Stimulated activated CD8-positive, alpha-beta memory T cell treated with anti-CD3 and anti-CD28 coated beads, Interleukin-4, amount 100 ng/mL, for 1 hour (primary cell): Measurements from ENCODE around the gene IGF1.

Experiments used
- DNase-seq, 2 donors: peaks; one replicate each; pipeline ENCODE4 v3.0.0-alpha.2; 2020; ENCODE audit warnings: low read depth in 2 of 2, low spot score in 1 of 2

Gene IGF1

DNA sequence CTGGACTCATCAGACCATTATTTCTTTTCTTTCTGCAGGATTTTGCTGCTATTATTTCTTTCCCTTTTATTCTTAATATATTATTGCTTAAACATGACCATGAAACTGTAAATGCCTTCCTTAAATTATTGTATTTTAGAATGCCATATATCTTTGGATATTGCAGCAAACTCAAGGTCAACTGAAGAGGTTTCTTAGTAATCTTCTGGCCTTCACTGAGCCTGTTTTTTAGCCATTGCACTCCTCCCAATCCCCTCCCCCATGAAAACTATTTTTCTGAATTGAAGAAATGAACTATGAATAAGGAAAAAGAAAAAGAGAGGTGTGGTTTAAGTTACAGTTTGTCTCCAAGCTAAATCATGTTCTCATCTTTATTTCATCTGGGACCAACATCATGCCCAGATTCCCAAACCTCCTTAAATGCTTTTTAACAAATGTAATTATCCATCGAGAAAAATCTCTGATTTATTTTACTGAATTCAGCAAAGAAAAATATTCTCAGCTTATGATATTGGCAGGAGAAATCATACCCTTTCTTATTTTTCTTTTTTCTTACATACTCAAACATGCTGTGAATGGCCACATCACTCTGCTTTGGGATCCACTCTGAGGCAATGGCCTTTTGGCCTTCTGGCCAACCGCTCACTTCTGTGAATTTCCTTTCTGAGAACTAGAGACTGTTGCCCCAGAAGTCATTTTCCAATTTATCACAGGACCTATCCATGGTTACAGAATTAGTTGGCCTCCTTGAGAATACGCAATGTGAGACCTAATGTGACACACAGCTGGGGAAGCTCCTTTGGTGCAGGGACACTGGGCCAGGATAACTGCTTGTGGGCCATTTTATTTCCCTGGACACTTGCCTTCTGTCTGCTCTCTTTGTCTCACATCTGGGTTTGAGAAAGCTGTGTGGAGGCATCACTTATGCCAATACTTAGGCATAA is 50.9 kb downstream of the IGF1 start:
- DNase-seq = no peak

DNA sequence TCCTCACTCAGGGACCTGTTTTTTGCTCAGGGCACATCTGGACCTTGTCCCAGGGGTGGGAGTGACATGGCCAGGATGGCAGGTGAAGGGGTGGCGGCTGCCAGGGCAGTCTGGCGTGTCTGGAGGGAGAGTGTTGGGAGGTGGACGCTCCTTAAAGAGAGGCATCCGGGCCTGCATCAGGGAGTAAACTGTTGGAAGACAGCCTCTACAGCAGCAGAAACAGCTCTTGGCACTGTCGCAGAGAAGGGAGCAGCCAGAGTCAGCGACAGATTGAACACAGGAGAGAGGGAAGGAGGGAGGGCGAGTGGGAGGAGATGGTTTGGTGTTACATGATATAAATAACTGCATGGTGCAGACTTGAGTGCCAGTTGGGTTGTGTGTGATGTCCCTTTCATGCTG is 52.8 kb downstream of the IGF1 start:
- no peak for DNase-seq

DNA sequence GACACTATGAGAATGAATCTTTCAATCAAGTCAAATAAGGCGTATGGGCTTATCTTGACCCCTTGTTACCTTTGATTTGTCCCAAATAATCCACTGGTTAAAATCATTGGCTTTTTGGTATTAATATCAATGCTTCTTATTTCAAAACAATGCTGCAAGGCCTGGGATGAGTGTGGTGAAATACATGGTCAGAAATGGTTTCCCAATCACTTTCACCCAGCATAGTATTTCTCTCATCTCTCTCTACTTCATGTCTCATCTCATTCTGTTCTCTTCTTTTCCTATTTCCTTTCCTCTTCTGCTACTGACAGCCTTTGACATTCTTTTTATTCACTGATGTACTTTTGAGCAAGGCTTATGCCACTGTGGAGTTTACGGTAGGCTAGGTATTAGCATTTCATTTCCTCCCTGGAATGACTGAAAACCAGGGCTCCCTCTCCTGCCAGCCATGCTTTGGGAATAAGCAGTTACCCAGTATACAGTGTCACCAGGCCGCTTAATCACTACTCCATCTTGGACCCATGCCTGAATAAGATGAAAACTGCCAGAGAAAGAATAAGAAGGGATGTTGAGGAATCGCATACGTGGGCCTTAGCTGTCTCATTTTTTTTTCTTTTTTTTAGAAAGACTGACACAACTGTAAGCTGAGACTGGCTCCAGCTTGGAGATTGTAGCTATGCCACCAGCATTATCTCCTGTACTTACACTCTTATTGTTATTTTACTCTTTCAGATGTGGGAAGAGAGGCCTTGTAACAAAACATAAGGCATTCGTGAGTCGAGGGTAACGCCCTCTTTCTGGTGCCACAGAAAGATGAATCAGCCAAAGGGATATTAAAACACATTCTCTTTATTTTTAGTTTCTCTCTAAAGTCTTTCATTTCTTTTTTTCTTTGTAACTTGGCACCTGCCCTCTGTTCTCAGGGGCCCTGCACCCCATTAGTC is 53.5 kb downstream of the IGF1 start:
- no peak for DNase-seq

DNA sequence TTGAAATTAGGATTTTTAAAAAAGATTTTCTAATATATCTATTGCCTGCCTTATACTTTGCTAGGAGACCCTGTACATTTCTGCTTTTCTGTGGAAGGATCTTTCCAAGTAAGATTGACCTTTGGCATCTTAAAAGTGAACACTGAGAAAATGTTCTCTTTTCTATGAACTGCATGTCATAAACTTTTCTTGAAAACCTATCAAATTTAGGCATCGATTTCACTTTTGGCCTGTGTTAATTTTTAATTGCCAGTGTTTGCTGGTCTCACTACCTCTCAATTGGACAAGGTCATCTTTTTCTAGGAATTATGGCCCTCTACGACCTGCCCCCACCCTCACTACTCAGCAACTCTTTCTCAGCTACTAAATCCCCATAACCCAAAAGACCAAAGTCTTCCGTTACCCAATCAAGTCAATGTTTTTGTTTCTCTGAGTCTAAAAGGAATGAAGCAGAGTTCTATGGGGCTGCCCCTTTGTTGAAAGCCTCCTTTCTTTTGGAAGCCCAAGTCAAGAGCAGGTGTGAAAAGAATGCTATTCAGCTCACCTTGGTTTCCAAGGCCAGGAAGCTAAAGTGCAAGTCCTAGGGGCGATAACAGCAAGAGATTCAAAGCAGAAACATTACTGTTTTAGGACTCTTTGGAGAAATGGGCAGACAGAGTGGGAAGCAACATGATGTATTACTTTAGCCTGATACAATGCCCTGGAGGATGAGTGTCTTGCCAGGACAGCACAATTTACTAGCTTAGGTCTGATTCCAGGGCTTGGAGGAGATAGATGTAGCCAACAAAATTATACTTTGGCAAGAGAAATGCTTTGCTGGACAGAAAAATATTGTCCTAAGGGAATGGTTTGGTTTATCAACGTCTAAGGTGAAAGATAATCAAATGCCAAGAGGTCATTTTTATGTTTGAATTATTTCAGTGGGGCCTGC is 55.0 kb downstream of the IGF1 start:
- DNase-seq = no peak

DNA sequence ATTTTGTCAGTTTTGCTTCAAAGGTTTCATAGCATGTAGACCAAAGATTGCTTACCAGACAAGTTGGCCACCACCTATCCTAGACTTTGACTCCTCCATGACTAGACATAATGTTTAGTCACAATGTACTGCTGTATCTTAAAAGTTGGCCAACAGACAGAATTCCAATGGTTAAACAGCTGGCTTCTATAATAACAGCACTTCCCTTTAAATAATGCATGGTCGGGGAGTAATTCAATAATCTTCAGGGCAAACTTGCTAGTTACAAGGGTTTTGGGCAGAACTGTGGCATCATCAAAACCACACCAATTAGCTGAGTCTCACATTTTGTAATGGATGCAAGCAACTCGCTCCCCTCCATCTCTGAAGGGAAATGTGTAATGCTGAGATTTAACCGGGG is 56.9 kb downstream of the IGF1 start:
- DNase-seq = no peak

DNA sequence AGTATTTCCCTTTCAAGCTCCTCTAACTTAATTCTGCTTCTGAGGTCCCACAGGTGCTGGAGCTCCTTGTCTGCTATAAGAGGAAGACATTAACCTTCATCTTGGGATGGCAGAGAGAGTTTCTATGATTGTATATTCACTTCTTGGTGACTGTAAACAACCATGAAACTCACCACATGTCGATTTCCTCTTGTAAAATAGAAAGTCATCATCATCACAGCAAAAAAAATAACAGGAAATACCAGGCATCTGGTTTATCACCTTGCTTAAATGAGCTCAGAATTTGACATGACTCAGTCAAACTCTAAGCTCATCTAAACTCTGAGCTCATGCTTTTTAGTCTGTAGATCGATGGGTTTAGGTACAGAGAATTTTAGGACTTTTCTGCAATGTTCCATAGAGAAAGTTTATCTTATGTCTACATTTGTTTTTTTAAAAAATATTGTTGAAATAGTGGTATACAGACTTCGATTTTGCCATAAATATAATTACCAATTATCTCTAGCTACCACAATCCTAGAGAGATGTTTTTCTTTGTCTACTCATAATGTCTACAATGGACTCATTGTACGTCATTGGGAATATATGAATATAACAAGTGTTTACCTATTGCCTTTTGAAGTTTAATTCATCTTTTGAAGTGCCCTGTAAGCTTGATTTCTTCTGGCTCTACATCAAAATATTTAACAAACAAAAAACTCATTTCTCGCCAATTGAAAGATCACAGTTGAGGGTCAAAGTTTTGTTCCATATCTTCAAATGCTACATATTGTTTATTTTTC is 58.4 kb downstream of the IGF1 start:
- DNase-seq = no peak

DNA sequence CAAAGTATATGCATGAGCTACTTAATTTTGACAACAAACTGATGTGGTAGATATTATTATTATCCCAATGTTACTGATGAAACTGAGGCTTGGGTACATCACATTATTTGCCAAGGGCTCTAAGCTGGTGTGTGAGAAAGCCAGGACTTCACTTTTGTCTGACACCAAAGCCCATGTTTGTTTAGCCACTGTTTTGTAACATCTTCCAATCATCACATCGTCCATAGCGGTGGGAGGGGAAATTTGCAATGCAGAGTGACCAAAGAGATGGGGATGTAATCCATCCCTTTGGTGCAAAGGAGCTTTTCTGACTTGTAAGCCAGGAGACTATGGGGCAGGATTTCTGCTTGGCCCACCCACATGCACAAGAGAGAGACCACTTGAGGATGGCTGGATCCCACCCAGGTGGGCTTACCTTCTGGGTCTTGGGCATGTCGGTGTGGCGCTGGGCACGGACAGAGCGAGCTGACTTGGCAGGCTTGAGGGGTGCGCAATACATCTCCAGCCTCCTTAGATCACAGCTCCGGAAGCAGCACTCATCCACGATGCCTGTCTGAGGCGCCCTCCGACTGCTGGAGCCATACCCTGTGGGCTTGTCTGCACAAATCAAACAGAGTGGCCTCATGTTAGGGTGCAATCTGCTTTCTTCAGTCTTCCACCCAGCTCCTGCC is 61.1 kb downstream of the IGF1 start:
- DNase-seq = no peak

DNA sequence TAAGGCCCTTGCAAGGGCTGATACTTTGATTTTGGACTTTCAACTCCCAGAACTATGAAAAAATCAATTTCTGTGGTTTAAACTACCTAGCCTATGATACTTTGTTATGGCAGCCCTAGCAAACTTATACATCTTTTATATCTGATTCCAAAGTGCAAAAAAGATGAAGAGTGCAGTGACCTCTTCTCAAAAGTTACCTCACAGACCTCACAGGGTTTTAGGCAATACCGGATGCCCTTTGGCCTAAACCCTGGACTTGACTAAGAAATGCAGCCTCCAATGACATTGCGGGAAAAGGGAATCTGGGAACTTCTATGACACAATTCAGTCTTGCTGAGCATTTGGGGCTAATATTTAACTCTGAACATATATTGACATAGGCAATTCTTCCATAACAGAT is 63.3 kb downstream of the IGF1 start:
- no peak for DNase-seq

DNA sequence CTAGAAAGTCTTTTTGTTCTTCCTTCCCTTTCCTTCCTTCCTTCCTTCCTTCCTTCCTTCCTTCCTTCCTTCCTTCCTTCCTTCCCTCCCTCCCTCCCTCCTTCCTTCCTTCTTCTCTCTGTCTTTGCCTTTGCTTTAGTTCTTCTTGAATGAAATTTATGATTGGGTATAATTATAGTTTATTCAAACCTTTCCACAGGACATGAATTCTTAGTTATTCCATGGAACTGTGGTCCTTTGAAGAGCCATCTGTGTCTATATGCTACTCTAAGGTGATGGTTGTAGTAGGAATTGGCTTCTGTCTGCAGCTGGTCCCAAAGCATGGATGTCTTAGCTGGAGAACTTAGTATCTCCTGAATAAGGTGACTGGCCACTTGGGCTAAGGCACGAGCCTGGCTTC is 64.8 kb downstream of the IGF1 start:
- DNase-seq = no peak

DNA sequence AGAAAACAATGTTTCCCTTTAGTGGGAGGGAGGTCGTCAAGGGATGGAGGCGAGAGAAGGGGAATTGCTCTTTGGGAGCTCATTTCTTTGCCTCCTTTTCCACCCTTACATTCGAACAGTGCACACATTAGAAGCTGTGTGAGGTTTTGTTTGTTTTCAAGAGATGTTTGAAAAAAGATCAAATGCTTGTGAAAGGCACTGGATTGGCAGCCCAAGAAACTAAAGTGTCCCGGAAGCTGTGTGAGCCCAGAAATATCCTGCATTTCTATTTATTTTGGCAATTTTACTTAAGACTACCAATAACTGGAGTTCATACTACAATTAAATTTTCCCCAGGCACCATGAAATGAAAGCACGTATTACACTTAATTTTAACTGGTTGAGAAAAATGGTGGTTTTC is 67.0 kb downstream of the IGF1 start:
- DNase-seq = no peak

DNA sequence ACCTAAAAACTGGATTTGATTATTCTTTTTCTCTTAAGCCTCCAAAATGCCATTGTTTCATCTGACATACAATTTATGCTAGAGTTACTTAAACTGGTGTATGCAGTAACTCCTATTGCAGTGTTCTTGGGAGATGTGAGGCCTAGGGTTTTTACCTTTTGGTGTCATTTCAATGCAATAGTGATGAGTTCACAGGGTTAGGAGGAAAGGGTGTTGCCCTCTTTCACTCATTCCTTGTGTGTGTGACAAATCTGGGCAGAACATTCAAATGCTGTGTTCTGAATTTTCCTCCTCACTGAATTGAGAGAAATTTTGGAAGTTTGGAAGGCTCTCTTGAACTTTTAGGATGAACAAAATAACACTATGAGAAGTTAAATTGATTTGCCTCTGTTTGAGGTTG is 69.9 kb downstream of the IGF1 start:
- no peak for DNase-seq

DNA sequence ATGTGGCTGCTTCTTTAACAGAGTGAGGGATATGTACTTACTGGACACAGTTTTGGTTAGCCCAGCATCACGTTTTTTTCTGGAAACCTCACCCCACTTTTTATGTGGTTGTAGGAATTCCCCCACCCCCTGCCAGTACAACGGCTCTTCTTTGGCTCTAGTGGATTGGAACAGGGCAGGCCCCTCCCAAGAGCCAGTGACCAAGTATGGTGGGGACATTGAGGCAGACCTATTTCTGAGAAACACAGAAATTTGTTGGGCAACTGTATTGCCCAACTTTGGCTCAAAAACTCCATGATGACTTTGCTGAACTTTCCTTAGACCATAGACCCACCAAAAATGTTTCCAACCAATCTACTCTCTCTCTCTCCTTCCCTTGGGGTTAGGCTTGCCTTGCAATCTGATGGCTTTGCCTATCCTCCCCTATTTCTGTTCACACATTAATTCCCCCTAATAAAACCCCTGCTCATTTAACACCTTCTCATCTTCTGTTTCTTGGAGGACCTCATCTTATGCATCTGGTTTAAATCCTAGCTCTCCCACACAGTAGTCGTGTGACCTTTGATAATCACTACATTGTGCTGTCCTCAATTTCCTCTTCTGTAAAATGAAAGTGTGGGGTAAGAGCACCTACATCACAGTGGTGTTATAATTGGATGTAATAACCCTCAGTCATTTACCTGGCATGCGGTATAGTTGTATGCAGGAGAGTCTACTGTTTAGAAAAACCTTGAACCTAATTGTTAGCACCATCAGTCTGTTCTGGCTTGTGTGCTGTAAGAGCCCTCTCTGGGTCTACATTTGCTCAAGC is 71.7 kb downstream of the IGF1 start:
- DNase-seq = no peak

DNA sequence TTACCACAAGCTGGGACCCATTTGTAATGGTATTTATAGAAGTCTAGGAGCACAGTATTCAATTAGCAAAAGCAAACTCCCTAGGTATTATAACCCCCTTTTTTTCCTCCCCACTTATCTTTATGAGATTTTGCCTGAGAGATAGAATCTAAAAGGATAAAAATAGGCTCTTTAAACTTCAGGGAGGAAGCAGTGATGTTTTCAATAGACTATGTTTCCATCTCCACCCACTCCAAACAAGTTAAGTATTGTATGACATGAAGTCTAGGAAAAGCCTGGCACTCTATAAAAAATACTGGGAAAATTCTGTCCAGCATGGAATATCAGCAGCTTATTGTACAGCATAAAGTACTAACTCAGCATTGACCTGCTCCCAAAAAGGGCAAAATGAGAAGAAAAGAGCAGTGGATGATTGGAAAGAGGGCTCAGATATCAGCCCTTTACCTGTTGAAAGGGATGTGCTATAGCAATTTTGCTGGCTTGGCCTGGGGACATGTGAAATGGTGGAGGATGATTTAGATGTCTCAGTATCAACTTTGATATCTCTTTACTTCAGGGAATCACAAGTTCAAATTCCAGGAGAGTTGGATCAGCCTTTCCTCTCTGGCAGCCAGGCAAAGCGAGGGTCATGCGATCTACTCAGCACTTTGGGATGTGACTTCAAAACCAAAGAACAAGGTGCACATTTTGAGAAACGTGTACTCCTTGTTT is 72.4 kb downstream of the IGF1 start:
- no peak for DNase-seq

DNA sequence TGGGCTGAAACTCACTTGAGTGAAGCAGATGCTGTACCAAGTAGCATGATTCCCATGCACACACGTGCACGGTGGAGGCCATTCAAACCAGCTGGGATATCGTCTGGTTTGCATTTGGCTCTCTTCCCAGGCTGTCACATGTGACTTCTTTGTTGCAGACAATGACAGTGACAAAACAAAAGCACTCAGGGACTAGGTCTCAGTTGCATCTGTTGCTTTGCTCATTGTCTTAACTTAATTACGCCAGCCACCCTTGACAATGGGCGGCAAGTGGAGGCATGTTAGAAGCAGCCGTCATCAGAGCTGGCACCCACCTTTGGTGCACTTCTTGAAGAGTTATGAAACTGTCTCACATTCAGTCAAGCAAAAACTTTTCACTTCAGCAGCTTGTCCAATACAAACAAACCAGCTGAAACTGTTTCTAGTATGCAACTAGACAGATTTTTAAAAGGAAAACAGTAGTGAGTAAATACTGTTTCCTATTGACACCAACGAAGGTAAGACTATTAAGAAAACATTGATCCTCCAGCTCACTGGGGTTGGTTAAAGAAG is 74.3 kb downstream of the IGF1 start:
- DNase-seq = no peak

DNA sequence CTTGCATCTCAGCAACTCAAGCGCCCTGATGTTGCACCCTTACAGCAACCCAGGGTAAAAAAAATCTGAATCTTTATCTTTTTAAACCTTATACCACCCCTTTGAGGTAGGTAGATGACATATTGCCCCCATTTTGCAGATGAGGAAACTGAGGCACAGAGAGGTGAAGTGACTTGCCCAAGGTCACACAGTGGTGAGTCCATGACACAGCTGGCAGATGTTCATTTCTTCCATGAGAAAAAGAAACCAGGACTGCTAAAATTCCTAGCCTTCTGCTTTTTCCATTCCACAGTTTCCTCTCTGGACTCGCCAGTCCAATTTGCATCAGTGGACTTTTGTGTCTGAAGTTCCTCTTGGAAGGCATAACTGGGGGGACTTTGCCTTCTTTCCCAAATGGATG is 79.3 kb downstream of the IGF1 start:
- DNase-seq = no peak

DNA sequence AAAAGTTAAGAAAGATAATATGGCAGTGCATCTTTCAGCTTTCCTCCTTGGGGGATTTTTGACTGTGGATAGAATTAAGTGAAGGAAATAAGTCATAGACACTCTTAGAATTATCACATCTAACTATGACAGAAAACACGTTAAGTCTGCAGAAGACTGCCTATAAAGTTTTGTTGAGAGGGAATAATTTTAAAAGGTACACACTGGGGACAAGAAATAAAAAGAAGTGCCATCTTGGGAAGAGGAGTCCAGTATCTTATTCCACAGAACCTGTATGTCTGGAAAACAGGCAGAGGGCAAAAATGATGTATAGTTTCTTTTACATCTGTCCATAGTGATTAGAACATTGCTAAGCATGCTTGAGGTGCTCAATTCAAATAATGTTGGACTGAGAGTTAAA is 80.7 kb downstream of the IGF1 start:
- DNase-seq = no peak

DNA sequence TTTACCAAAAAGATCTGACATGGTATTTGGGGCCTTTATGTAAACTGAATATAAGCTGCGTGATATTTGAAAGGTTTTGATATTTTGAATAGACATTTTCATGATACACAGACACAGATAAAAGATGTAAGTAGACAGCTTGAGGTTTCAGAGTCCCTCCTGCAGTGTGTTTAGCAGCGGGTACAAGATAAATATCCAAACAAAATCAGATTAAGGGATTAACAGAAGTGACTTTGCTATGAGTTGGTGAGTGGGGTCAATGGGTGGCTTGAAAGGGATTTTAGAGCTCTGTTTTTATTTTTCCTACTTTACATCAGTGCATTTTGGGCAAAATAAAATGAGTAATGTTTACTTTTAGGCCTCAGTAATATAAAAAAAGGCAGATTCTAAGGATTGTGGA is 84.1 kb downstream of the IGF1 start:
- no peak for DNase-seq

DNA sequence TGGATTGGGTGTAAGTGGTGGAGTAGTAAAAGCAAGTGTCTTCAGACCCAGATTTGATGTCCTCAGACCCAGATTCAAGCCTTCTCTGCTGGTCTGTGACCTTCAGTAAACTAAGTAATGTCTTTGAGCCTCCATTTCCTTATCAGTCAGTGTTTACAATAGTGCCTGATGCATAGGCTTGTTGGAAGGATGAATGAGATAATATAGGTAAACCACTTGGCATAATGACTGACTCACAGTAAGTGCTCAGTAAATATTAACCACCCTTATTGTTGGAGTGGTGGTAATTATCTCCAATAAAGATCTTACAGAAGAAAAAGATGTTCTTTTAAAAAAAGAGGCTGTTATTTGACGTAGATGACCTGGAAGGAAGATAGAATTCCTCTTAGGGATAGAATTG is 86.2 kb downstream of the IGF1 start:
- DNase-seq = no peak
